Trophoblast cell (in vitro differentiated cells and primary cell): ENCODE results near the gene LENEP.

ENCODE experiments used
- DNase-seq, 2 donors: peaks; one replicate each; pipeline ENCODE4 v3.0.0-alpha.2; 2016
- H2AFZ ChIP-seq: 2 replicates; pipeline ENCODE4 v1.6.1; 2013; ENCODE audit warnings: low read length, moderate library complexity, mild to moderate bottlenecking; ENCODE audit not compliant: insufficient read depth, poor library complexity
- H2AK5ac ChIP-seq: 2 replicates; pipeline ENCODE4 v1.6.1; 2013; ENCODE audit warnings: mild to moderate bottlenecking, low read length
- H2BK120ac ChIP-seq: 2 replicates; pipeline ENCODE4 v1.6.1; 2013; ENCODE audit warnings: low read length, mild to moderate bottlenecking, moderate library complexity; ENCODE audit not compliant: insufficient read depth, poor library complexity
- H2BK12ac ChIP-seq: 2 replicates; pipeline ENCODE4 v1.6.1; 2013; ENCODE audit warnings: mild to moderate bottlenecking, low read length, moderate library complexity
- H2BK5ac ChIP-seq: 2 replicates; pipeline ENCODE4 v1.6.1; 2013; ENCODE audit warnings: low read length, low read depth, moderate library complexity, mild to moderate bottlenecking; ENCODE audit not compliant: poor library complexity
- H3K14ac ChIP-seq: 2 replicates; pipeline ENCODE4 v1.6.1; 2013; ENCODE audit warnings: mild to moderate bottlenecking, low read length
- H3K18ac ChIP-seq: 2 replicates; pipeline ENCODE4 v1.6.1; 2013; ENCODE audit warnings: mild to moderate bottlenecking, low read length
- H3K23ac ChIP-seq: 2 replicates; pipeline ENCODE4 v1.6.1; 2013; ENCODE audit warnings: low read length
- H3K27ac ChIP-seq: 2 replicates; pipeline ENCODE4 v1.5.1; 2013; ENCODE audit warnings: low read depth, mild to moderate bottlenecking, inconsistent platforms, low read length, moderate library complexity
- H3K27me3 ChIP-seq: 2 replicates; pipeline ENCODE4 v1.6.1; 2013; ENCODE audit warnings: inconsistent platforms, mild to moderate bottlenecking, low read length, moderate library complexity; ENCODE audit not compliant: insufficient read depth
- H3K36me3 ChIP-seq, 2 experiments: 1 replicate in 1 of 2; 2 replicates in 1 of 2; pipeline ENCODE4 v1.6.1; 2013; ENCODE audit warnings: low read length in 2 of 2, mild to moderate bottlenecking in 2 of 2, moderate library complexity in 1 of 2; ENCODE audit not compliant: insufficient read depth in 2 of 2, control insufficient read depth in 1 of 2
- H3K4ac ChIP-seq: 2 replicates; pipeline ENCODE4 v1.6.1; 2013; ENCODE audit warnings: low read depth, mild to moderate bottlenecking, low read length, moderate library complexity
- H3K4me1 ChIP-seq, 2 experiments: 1 replicate in 1 of 2; 2 replicates in 1 of 2; pipeline ENCODE4 v1.6.1; 2013; ENCODE audit warnings: low read length in 2 of 2, mild to moderate bottlenecking in 2 of 2, moderate library complexity in 1 of 2; ENCODE audit not compliant: insufficient read depth in 2 of 2, control insufficient read depth in 1 of 2
- H3K4me2 ChIP-seq: 2 replicates; pipeline ENCODE4 v1.6.1; 2013; ENCODE audit warnings: inconsistent platforms, mild to moderate bottlenecking, low read length, moderate library complexity
- H3K4me3 ChIP-seq: 2 replicates; pipeline ENCODE4 v1.5.1; 2013; ENCODE audit warnings: mild to moderate bottlenecking, low read depth, low read length, inconsistent platforms
- H3K79me1 ChIP-seq: one replicate; pipeline ENCODE4 v1.6.1; 2013; ENCODE audit warnings: low read length
- H3K79me2 ChIP-seq: 2 replicates; pipeline ENCODE4 v1.6.1; 2013; ENCODE audit warnings: low read length, mild to moderate bottlenecking; ENCODE audit not compliant: control insufficient read depth, insufficient read depth, poor library complexity
- H3K9ac ChIP-seq: 2 replicates; pipeline ENCODE4 v1.6.1; 2013; ENCODE audit warnings: mild to moderate bottlenecking, low read length
- H3K9me3 ChIP-seq: 2 replicates; pipeline ENCODE4 v1.6.1; 2013; ENCODE audit warnings: low read depth, mild to moderate bottlenecking, control low read depth, inconsistent platforms, low read length; ENCODE audit not compliant: insufficient read depth
- H4K12ac ChIP-seq: 2 replicates; pipeline ENCODE4 v1.6.1; 2013; ENCODE audit warnings: low read depth, mild to moderate bottlenecking, low read length, moderate library complexity
- H4K8ac ChIP-seq: 2 replicates; pipeline ENCODE4 v1.6.1; 2013; ENCODE audit warnings: low read depth, mild to moderate bottlenecking, low read length, moderate library complexity
- H4K91ac ChIP-seq: one replicate; pipeline ENCODE4 v1.6.1; 2013; ENCODE audit warnings: low read depth, mild to moderate bottlenecking, low read length, moderate library complexity
- WGBS: extraction: QIAGEN DNeasy Blood & Tissue Kit; methylation state at CpG from one replicate; pipeline ENCODE4 v1.1.7; 2013; ENCODE audit warnings: missing lambda C conversion rate; ENCODE audit not compliant: insufficient read length, insufficient coverage; ENCODE audit errors: extremely low coverage; 5-methylcytosine and 5-hydroxymethylcytosine counted together

Gene LENEP

GRCh38 chr1:155007251-155007828 is 14.0 kb downstream of the LENEP start:
- no CpG with 5 or more reads among the region's 6 CpGs for WGBS
- no peak for DNase-seq
- H3K79me1 ChIP-seq = peaks cover 16% of the 10 kb centered on the region

DNA sequence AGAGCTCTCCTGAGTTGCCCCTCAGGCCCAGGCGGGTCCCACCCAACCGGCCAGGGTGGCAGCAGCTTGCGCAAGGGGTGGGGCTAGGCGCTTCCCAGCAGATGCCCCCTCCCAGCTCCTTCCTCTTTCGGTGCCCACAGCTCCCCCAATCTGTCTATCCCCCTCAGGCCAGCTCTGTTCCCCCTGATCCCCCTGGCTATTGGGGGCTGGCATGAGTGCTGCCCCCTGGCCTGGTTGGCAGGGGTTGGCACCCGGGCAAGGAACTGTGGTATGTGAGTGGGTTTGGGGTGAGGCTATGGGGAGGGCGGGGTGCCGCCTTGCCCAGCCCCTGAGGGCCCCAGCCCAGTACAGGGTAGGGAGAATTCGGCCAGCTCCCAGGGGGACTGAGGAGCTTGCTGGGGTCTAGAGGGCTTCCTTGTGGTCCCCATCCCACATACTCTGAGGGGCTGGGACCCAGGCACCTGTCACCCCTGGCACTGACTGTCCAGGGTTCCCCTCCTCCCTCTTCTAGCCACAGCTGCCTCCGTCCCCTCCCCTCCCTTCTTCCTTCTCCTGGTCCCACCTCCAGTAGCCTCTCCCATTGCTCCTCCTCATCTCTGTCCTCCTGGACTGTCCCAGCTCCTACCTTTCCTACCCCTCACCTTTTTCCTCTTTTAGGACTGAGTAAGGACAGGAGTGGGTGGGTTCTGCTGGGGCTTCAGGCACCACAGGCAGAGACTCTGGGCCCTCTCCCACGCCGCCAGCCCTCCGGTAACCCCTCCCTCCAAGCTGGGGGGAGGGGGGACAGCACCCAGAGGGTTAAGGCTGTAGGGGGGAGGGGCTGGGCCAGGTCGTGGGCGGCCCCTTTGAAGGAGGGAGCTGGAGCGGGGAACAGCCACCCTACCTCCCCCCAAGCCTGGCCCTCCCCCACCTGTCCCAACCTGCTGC is 14.9 kb downstream of the LENEP start:
- Histone ChIP-seq H4K91ac (no peak overlapping the region), H3K79me1 (peaks cover 9% of the 10 kb centered on the region), H2AK5ac (no peak overlapping the region), H3K4me3 (no peak overlapping the region), H3K18ac (peak overlapping the region; percentile 7), H2AFZ (no peak overlapping the region), H3K4me2 (no peak overlapping the region), H4K12ac (no peak overlapping the region), H4K8ac (no peak overlapping the region), H2BK12ac (no peak overlapping the region), H3K4ac (peak overlapping the region; percentile 2), H2BK5ac (no peak overlapping the region), H3K79me2 (peaks cover 11% of the 10 kb centered on the region), H3K14ac (no peak overlapping the region), H3K27me3 (no peaks in the 10 kb centered on the region), H3K9ac (no peak overlapping the region), H3K9me3 (no peaks in the 10 kb centered on the region), H3K27ac (peak overlapping the region; percentile 2), H3K4me1 (peaks cover 15 to 20% of the 10 kb centered on the region in 2 experiments), H2BK120ac (no peak overlapping the region), H3K36me3 (peaks cover 5 to 10% of the 10 kb centered on the region in 2 experiments), H3K23ac (no peak overlapping the region)
- no CpG with 5 or more reads among the region's 16 CpGs for WGBS
- DNase-seq = no peak

More at GRCh38 chr1:155007251-155007828, 14.0 kb downstream of the LENEP start:
- H3K4ac ChIP-seq = peak overlapping the region; percentile 43
- no peak overlapping the region for H2BK12ac ChIP-seq
- no peak overlapping the region for H2AFZ ChIP-seq
- H3K18ac ChIP-seq = no peak overlapping the region
- H2BK120ac ChIP-seq = no peak overlapping the region
- H2AK5ac ChIP-seq = no peak overlapping the region
- H3K79me2 ChIP-seq = peaks cover 18% of the 10 kb centered on the region
- no peaks in the 10 kb centered on the region for H3K9me3 ChIP-seq
- H3K27me3 ChIP-seq = no peaks in the 10 kb centered on the region
- no peak overlapping the region for H2BK5ac ChIP-seq
- H3K14ac ChIP-seq = no peak overlapping the region
- H3K27ac ChIP-seq = no peak overlapping the region
- peaks cover 3 to 9% of the 10 kb centered on the region in 2 experiments for H3K36me3 ChIP-seq
- no peak overlapping the region for H3K4me2 ChIP-seq
- no peak overlapping the region for H3K23ac ChIP-seq
- no peak overlapping the region for H4K91ac ChIP-seq
- no peak overlapping the region for H3K9ac ChIP-seq
- H4K12ac ChIP-seq = no peak overlapping the region
- H3K4me3 ChIP-seq = no peak overlapping the region
- H4K8ac ChIP-seq = no peak overlapping the region
- H3K4me1 ChIP-seq = peaks cover 15 to 20% of the 10 kb centered on the region in 2 experiments

DNA sequence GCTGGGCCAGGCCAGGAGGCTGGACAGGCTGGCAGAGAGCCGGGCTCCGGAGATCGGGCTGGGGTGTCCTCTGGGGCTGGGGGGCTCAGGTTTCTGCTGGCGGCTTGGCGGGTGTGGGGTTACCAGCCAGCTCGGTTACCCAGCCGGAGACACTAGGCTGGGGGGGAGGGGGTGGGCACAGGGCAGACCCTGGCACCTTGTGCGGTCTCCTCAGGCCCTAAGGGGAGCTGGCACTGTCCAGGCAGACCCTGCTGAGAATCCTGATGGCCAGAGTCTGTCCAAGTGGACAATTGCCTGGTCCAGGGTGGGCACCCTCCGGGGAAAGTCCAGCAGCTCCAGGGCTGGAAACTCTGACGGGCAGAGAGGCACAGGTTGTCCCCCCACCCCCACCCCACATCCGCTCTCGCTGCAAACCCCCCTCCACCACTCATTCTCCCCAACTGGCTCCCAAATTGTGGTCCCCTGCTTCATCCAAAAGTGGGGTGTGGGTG is 15.9 kb downstream of the LENEP start:
- no peak overlapping the region for H2BK5ac ChIP-seq
- no peak overlapping the region for H2AFZ ChIP-seq
- peaks cover 5% of the 10 kb centered on the region for H3K79me2 ChIP-seq
- H3K36me3 ChIP-seq = peaks cover 9 to 15% of the 10 kb centered on the region in 2 experiments
- H3K14ac ChIP-seq = no peak overlapping the region
- H3K27ac ChIP-seq = no peak overlapping the region
- no peak overlapping the region for H3K18ac ChIP-seq
- H3K23ac ChIP-seq = no peak overlapping the region
- no peak overlapping the region for H3K4me2 ChIP-seq
- H4K12ac ChIP-seq = no peak overlapping the region
- no peak overlapping the region for H2AK5ac ChIP-seq
- peak overlapping the region; percentile 39 for H4K8ac ChIP-seq
- no peak for DNase-seq
- H3K4me3 ChIP-seq = no peak overlapping the region
- H3K4me1 ChIP-seq = peaks cover 13 to 20% of the 10 kb centered on the region in 2 experiments
- no peaks in the 10 kb centered on the region for H3K27me3 ChIP-seq
- H3K9me3 ChIP-seq = no peaks in the 10 kb centered on the region
- peak overlapping the region; percentile 30 for H4K91ac ChIP-seq
- WGBS = no CpG with 5 or more reads among the region's 12 CpGs
- H2BK12ac ChIP-seq = no peak overlapping the region
- H3K9ac ChIP-seq = no peak overlapping the region
- H3K4ac ChIP-seq = peak overlapping the region; percentile 31
- H3K79me1 ChIP-seq = peaks cover 2% of the 10 kb centered on the region
- no peak overlapping the region for H2BK120ac ChIP-seq

DNA sequence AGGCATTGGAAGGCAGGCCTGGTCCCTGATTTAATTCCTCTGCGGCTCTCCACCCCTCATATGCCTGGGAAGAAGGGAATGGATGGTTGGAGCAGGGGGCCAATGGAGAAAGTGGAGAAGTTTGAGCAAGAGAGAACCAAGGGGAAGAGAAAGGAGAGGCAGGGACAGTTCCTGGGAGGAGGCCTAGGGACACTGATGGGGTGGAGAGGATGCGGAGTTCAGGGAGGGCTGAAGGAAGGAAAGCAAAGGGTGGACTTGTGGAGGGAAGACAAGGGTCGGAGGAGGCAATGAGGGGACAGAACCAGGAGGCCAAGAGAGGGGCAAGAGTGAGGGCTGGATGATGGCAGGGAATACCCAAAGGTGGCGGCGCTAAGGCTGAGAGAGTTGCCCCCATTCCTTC is 16.4 kb downstream of the LENEP start:
- H3K23ac ChIP-seq = no peak overlapping the region
- no peaks in the 10 kb centered on the region for H3K9me3 ChIP-seq
- H3K18ac ChIP-seq = no peak overlapping the region
- DNase-seq = no peak
- H2AK5ac ChIP-seq = no peak overlapping the region
- no peak overlapping the region for H2BK120ac ChIP-seq
- H3K27ac ChIP-seq = no peak overlapping the region
- H3K4me2 ChIP-seq = no peak overlapping the region
- H4K91ac ChIP-seq = no peak overlapping the region
- no peak overlapping the region for H4K12ac ChIP-seq
- H3K36me3 ChIP-seq = peaks cover 12 to 20% of the 10 kb centered on the region in 2 experiments
- no peak overlapping the region for H3K9ac ChIP-seq
- no peak overlapping the region for H3K4me3 ChIP-seq
- no peak overlapping the region for H2AFZ ChIP-seq
- peaks cover 3% of the 10 kb centered on the region for H3K79me2 ChIP-seq
- H3K27me3 ChIP-seq = no peaks in the 10 kb centered on the region
- H2BK5ac ChIP-seq = no peak overlapping the region
- peak overlapping the region; percentile 1 for H3K4ac ChIP-seq
- no peaks in the 10 kb centered on the region for H3K79me1 ChIP-seq
- H3K4me1 ChIP-seq = peaks cover 11 to 20% of the 10 kb centered on the region in 2 experiments
- no peak overlapping the region for H4K8ac ChIP-seq
- no peak overlapping the region for H3K14ac ChIP-seq
- WGBS = no CpG with 5 or more reads among the region's 5 CpGs
- no peak overlapping the region for H2BK12ac ChIP-seq
